Body of pancreas (tissue), 4 donors: ENCODE results near the gene IGFN1.

Source experiments
- POLR2A ChIP-seq, 3 donors: fragments of 450-650 bp; IDR thresholded peaks; one replicate each; pipeline ENCODE4 v1.6.1; 2016; ENCODE audit warnings: antibody characterized with exemption in 3 of 3, mild to moderate bottlenecking in 2 of 3
- TF ChIP-seq, protein P1 (sequence below), 7 experiments: fragments of 450-650 bp in 4 of 7; fragments of 200-600 bp in 3 of 7; sonication (generic) in 3 of 7; IDR thresholded peaks; one replicate each; pipeline ENCODE4 v1.5.1; 2016 to 2019; ENCODE audit warnings: antibody characterized with exemption in 7 of 7

DNA sequence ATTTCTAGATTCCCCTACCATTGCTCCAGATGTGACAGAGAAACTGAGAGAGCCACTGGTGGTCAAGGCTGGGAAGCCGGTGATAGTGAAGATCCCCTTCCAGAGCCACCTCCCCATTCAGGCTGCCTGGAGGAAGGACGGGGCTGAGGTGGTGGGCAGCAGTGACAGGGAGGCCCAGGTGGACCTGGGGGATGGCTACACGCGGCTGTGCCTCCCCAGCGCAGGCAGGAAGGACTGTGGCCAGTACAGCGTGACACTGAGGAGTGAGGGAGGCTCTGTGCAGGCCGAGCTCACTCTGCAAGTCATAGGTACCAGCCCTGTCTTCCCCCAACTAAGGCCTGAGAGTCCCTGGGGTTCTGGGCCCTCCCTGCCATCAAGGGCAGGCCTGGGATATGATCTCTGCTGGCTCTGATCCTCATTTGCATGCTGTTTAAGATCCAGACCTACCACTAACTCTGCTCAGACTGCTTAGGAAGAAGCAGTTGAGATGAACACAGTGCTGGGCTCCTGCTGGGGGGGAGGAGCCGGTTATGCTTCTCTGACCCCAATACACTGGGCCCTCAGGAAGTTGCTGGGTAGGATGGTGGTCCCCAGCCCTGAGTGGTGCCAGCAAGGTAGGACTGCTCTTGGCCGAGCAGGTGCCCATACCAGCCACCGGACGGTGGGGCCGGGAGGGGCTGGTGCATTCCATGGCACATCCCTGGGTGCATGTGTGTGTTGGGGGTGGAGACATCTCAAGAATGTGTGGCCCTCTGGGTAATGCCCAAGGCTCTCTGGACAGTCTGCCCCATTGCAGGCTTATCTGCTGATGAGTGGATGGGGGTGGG, 25.1 kb downstream of the IGFN1 start:
- TF ChIP-seq, protein P1, sequence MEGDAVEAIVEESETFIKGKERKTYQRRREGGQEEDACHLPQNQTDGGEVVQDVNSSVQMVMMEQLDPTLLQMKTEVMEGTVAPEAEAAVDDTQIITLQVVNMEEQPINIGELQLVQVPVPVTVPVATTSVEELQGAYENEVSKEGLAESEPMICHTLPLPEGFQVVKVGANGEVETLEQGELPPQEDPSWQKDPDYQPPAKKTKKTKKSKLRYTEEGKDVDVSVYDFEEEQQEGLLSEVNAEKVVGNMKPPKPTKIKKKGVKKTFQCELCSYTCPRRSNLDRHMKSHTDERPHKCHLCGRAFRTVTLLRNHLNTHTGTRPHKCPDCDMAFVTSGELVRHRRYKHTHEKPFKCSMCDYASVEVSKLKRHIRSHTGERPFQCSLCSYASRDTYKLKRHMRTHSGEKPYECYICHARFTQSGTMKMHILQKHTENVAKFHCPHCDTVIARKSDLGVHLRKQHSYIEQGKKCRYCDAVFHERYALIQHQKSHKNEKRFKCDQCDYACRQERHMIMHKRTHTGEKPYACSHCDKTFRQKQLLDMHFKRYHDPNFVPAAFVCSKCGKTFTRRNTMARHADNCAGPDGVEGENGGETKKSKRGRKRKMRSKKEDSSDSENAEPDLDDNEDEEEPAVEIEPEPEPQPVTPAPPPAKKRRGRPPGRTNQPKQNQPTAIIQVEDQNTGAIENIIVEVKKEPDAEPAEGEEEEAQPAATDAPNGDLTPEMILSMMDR (IDR thresholded peaks at IDR 0.05) = no peak
- no peak for TF ChIP-seq POLR2A (IDR thresholded peaks at IDR 0.05)
